CD8-positive, alpha-beta memory T cell (primary cell): ENCODE data around the gene CLCN3. TPM values are rescaled to one million over a fixed set of nuclear protein-coding genes. Genes with fewer than 3 reads are reported as not detected.
"Not testable (repeated sequence)": the region's sequence is repeated elsewhere in the genome, so short reads cannot be mapped to it uniquely, and the experiment has no call there.

Experiments
- CTCF ChIA-PET: fragments of 350-600 bp; sonication (Branson Sonifier 250); formaldehyde crosslinking; loops from one replicate; lab custom pipeline; 2021; ENCODE audit warnings: antibody characterized with exemption; lab: Charles Lee
- POLR2A ChIA-PET: fragments of 350-600 bp; sonication (Branson Sonifier 250); formaldehyde crosslinking; loops from one replicate; lab custom pipeline; 2021; ENCODE audit warnings: antibody characterized with exemption; lab: Charles Lee
- DNase-seq, 5 donors: peaks; one replicate each; pipeline versions ENCODE4 v3.0.0 to v3.0.0-alpha.2; 2020 to 2022; ENCODE audit warnings: mixed read lengths in 1 of 5
- H3K27ac ChIP-seq: one replicate; pipeline ENCODE4 v1.7.0; 2013; ENCODE audit warnings: low read depth, mild to moderate bottlenecking, low read length, moderate library complexity
- H3K27me3 ChIP-seq: 2 replicates; pipeline ENCODE4 v1.7.0; 2013; ENCODE audit warnings: low read length, mild to moderate bottlenecking; ENCODE audit not compliant: insufficient read depth, poor library complexity, severe bottlenecking
- H3K36me3 ChIP-seq: 2 replicates; pipeline ENCODE4 v1.7.0; 2013; ENCODE audit warnings: mild to moderate bottlenecking, low read length, moderate library complexity; ENCODE audit not compliant: insufficient read depth
- H3K4me1 ChIP-seq: 2 replicates; pipeline ENCODE4 v1.7.0; 2013; ENCODE audit warnings: mild to moderate bottlenecking, low read length, moderate library complexity; ENCODE audit not compliant: insufficient read depth
- H3K4me3 ChIP-seq: 2 replicates; pipeline ENCODE4 v1.7.0; 2013; ENCODE audit warnings: mild to moderate bottlenecking, low read length
- H3K9me3 ChIP-seq: 2 replicates; pipeline ENCODE4 v1.7.0; 2013; ENCODE audit warnings: mild to moderate bottlenecking, low read length
- H3K27ac Mint-ChIP-seq, 8 donors: one replicate each; pipeline ENCODE4 v1.8.0; 2020 to 2021; ENCODE audit warnings: mixed read lengths in 8 of 8, mild to moderate bottlenecking in 6 of 8, inconsistent platforms in 3 of 8, moderate library complexity in 3 of 8
- H3K27me3 Mint-ChIP-seq, 2 donors: one replicate each; pipeline ENCODE4 v1.8.0; 2020 to 2021; ENCODE audit warnings: mixed read lengths in 2 of 2, mild to moderate bottlenecking in 1 of 2, moderate library complexity in 1 of 2
- H3K36me3 Mint-ChIP-seq, 3 donors: one replicate each; pipeline ENCODE4 v1.8.0; 2020 to 2021; ENCODE audit warnings: mixed read lengths in 3 of 3, inconsistent platforms in 1 of 3, mild to moderate bottlenecking in 1 of 3
- H3K4me1 Mint-ChIP-seq, 3 donors: one replicate each; pipeline ENCODE4 v1.8.0; 2020 to 2021; ENCODE audit warnings: mixed read lengths in 3 of 3, inconsistent platforms in 1 of 3, mild to moderate bottlenecking in 1 of 3
- H3K4me3 Mint-ChIP-seq, 7 donors: one replicate each; pipeline ENCODE4 v1.8.0; 2020 to 2021; ENCODE audit warnings: mixed read lengths in 7 of 7, mild to moderate bottlenecking in 6 of 7, moderate library complexity in 4 of 7, inconsistent platforms in 2 of 7
- H3K9me3 Mint-ChIP-seq, 5 donors: one replicate each; pipeline ENCODE4 v1.8.0; 2020 to 2022; ENCODE audit warnings: mixed read lengths in 5 of 5, mild to moderate bottlenecking in 3 of 5, moderate library complexity in 2 of 5, inconsistent platforms in 1 of 5
- polyA plus RNA-seq: library from polyadenylated mRNA; unstranded; fragments of 300-500 nt; fragmentation: Illumina TruSeq; gene quantifications from one replicate; pipeline ENCODE4 v1.2.3, GENCODE V29; 2021
- total RNA-seq, 2 experiments: library from RNA; stranded (reverse); gene quantifications; one replicate each; pipeline ENCODE4 v1.2.3, GENCODE V29; 2021

Gene CLCN3
- total RNA-seq, result 10 to 100 TPM; 23.3 to 24.5 TPM
- 12.8 TPM for polyA plus RNA-seq

GRCh38 chr4:169619958-169620879 lies at the start of gene CLCN3:
Gene CLCN3 (plus strand): TSS chr4:169620578. CDS start chr4:169635929, 15,351 bp downstream.
- peak within 1 kb of the TSS; percentile 94 for H3K27ac ChIP-seq
- H3K9me3 Mint-ChIP-seq, result no peaks in the 10 kb centered on the region
- H3K27me3 ChIP-seq, result no peaks in the 10 kb centered on the region
- H3K4me3 ChIP-seq, result peak within 1 kb of the TSS; percentile 90
- CTCF ChIA-PET, result interaction anchor here (0.5 to 2.5 kb wide), 9 partner anchors 7 to 189 kb away, joined by 3 to 11 read pairs (median 4); partner anchors contain the start of gene NEK1
- peaks cover 0 to 14% (median 2%) of the 10 kb centered on the region in 3 donors for H3K36me3 Mint-ChIP-seq
- peak within 1 kb of the TSS; percentile 98 to 100 (median 100) for H3K27ac Mint-ChIP-seq
- POLR2A ChIA-PET, result interaction anchor here (0.7 kb wide), 1 partner anchor 8 kb away, joined by 3 read pairs; no protein-coding TSS in a partner anchor
- no peaks in the 10 kb centered on the region for H3K9me3 ChIP-seq
- peaks cover 0 to 4% of the 10 kb centered on the region in 2 donors for H3K27me3 Mint-ChIP-seq
- H3K4me3 Mint-ChIP-seq, result peak within 1 kb of the TSS; percentile 93 to 100 (median 99)
- peak; percentile 80 to 90 (median 86) for DNase-seq
- H3K4me1 Mint-ChIP-seq, result peaks cover 46 to 66% (median 57%) of the 10 kb centered on the region in 3 donors
- no peaks in the 10 kb centered on the region for H3K36me3 ChIP-seq
- H3K4me1 ChIP-seq, result peaks cover 38% of the 10 kb centered on the region

- H3K4me3 ChIP-seq, H3K9me3 Mint-ChIP-seq, POLR2A ChIA-PET, DNase-seq, H3K27ac ChIP-seq, H3K4me3 Mint-ChIP-seq, H3K27me3 Mint-ChIP-seq, H3K4me1 ChIP-seq, H3K36me3 ChIP-seq, H3K9me3 ChIP-seq, H3K27me3 ChIP-seq, CTCF ChIA-PET: not testable (repeated sequence)
- H3K4me1 Mint-ChIP-seq, result peaks cover 4 to 15% (median 14%) of the 10 kb centered on the region in 3 donors
- H3K27ac Mint-ChIP-seq, result peak overlapping the region in 2 of 8 donors; percentile 3 to 49
- H3K36me3 Mint-ChIP-seq, result peaks cover 17 to 43% (median 26%) of the 10 kb centered on the region in 3 donors
Observed at GRCh38 chr4:169571012-169571411, 49.4 kb upstream of the CLCN3 start.

GRCh38 chr4:169571435-169571834 lies 48.9 kb upstream of the CLCN3 start:
- Histone ChIP-seq H3K4me3 (no peak overlapping the region), H3K27me3 (no peaks in the 10 kb centered on the region), H3K27ac (no peak overlapping the region), H3K9me3 (no peaks in the 10 kb centered on the region), H3K4me1 (no peaks in the 10 kb centered on the region), H3K36me3 (peaks cover 3% of the 10 kb centered on the region)
- POLR2A ChIA-PET, result no interaction called here
- Mint-ChIP-seq H3K27ac (peak overlapping the region in 2 of 8 donors; percentile 3 to 49), H3K4me3 (no peak overlapping the region), H3K4me1 (peaks cover 2 to 13% (median 12%) of the 10 kb centered on the region in 3 donors), H3K9me3 (no peaks in the 10 kb centered on the region), H3K27me3 (peaks cover 0 to 2% of the 10 kb centered on the region in 2 donors), H3K36me3 (peaks cover 17 to 46% (median 25%) of the 10 kb centered on the region in 3 donors)
- no peak for DNase-seq
- CTCF ChIA-PET, result no interaction called here

GRCh38 chr4:169573889-169574288 lies 46.5 kb upstream of the CLCN3 start:
- Histone ChIP-seq H3K4me3 (no peak overlapping the region), H3K27me3 (no peaks in the 10 kb centered on the region), H3K4me1 (no peaks in the 10 kb centered on the region), H3K9me3 (no peaks in the 10 kb centered on the region), H3K27ac (no peak overlapping the region), H3K36me3 (peaks cover 3% of the 10 kb centered on the region)
- Mint-ChIP-seq H3K4me1 (peaks cover 0 to 12% (median 11%) of the 10 kb centered on the region in 3 donors), H3K36me3 (peaks cover 17 to 54% (median 25%) of the 10 kb centered on the region in 3 donors), H3K9me3 (no peaks in the 10 kb centered on the region), H3K27ac (peak overlapping the region in 2 of 8 donors; percentile 53 to 70), H3K4me3 (no peak overlapping the region), H3K27me3 (peaks cover 0 to 2% of the 10 kb centered on the region in 2 donors)
- POLR2A ChIA-PET, result no interaction called here
- DNase-seq, result no peak
- CTCF ChIA-PET, result no interaction called here

- Histone ChIP-seq H3K4me3 (no peak overlapping the region), H3K36me3 (peaks cover 11% of the 10 kb centered on the region), H3K27ac (no peak overlapping the region), H3K9me3 (no peaks in the 10 kb centered on the region), H3K4me1 (no peaks in the 10 kb centered on the region), H3K27me3 (no peaks in the 10 kb centered on the region)
- ChIA-PET CTCF (no interaction called here), POLR2A (no interaction called here)
- no peaks in the 10 kb centered on the region for H3K27me3 Mint-ChIP-seq
- H3K36me3 Mint-ChIP-seq, result peaks cover 0 to 56% (median 16%) of the 10 kb centered on the region in 3 donors
- no peak overlapping the region for H3K27ac Mint-ChIP-seq
- no peaks in the 10 kb centered on the region for H3K9me3 Mint-ChIP-seq
- DNase-seq, result no peak
- no peak overlapping the region for H3K4me3 Mint-ChIP-seq
- no peaks in the 10 kb centered on the region for H3K4me1 Mint-ChIP-seq
Observed at GRCh38 chr4:169582203-169582602, 38.2 kb upstream of the CLCN3 start.

GRCh38 chr4:169582706-169583105 lies 37.7 kb upstream of the CLCN3 start:
- peaks cover 0 to 59% (median 16%) of the 10 kb centered on the region in 3 donors for H3K36me3 Mint-ChIP-seq
- H3K4me3 ChIP-seq, result no peak overlapping the region
- CTCF ChIA-PET, result interaction anchor here (0.9 kb wide), 1 partner anchor 30 kb away, joined by 3 read pairs; no protein-coding TSS in a partner anchor

GRCh38 chr4:169583563-169583962 lies 36.8 kb upstream of the CLCN3 start:
- no peaks in the 10 kb centered on the region for H3K9me3 ChIP-seq
- no peak for DNase-seq
- Mint-ChIP-seq H3K36me3 (peaks cover 0 to 61% (median 16%) of the 10 kb centered on the region in 3 donors), H3K27me3 (no peaks in the 10 kb centered on the region), H3K4me1 (no peaks in the 10 kb centered on the region), H3K4me3 (no peak overlapping the region), H3K27ac (no peak overlapping the region), H3K9me3 (no peaks in the 10 kb centered on the region)
- no peaks in the 10 kb centered on the region for H3K4me1 ChIP-seq
- H3K36me3 ChIP-seq, result peaks cover 11% of the 10 kb centered on the region
- H3K27ac ChIP-seq, result no peak overlapping the region
- H3K27me3 ChIP-seq, result no peaks in the 10 kb centered on the region
- no peak overlapping the region for H3K4me3 ChIP-seq
- CTCF ChIA-PET, result interaction anchor here (0.9 kb wide), 1 partner anchor 30 kb away, joined by 3 read pairs; no protein-coding TSS in a partner anchor
- POLR2A ChIA-PET, result no interaction called here

More at GRCh38 chr4:169582706-169583105, 37.7 kb upstream of the CLCN3 start:
- Histone ChIP-seq H3K27ac (no peak overlapping the region), H3K27me3 (no peaks in the 10 kb centered on the region), H3K4me1 (no peaks in the 10 kb centered on the region), H3K36me3 (peaks cover 11% of the 10 kb centered on the region), H3K9me3 (no peaks in the 10 kb centered on the region)
- DNase-seq, result no peak
- H3K4me1 Mint-ChIP-seq, result no peaks in the 10 kb centered on the region
- POLR2A ChIA-PET, result no interaction called here
- H3K9me3 Mint-ChIP-seq, result no peaks in the 10 kb centered on the region
- no peak overlapping the region for H3K4me3 Mint-ChIP-seq
- H3K27ac Mint-ChIP-seq, result no peak overlapping the region
- H3K27me3 Mint-ChIP-seq, result no peaks in the 10 kb centered on the region
